22Rv1 (cell line): ENCODE data around the gene CD79B.

Source experiments
- H3K27ac ChIP-seq: fragments of 450-650 bp; 2 replicates; pipeline ENCODE4 v1.5.1; 2017
- ZFX ChIP-seq: fragments of 450-650 bp; IDR thresholded peaks from 2 replicates; pipeline ENCODE4 v1.6.1; 2017; ENCODE audit warnings: antibody characterized with exemption, borderline replicate concordance
- TF ChIP-seq, protein P1 (sequence below): fragments of 450-650 bp; IDR thresholded peaks from 2 replicates; pipeline ENCODE4 v1.5.1; 2017; ENCODE audit warnings: mild to moderate bottlenecking

CD79B gene

DNA sequence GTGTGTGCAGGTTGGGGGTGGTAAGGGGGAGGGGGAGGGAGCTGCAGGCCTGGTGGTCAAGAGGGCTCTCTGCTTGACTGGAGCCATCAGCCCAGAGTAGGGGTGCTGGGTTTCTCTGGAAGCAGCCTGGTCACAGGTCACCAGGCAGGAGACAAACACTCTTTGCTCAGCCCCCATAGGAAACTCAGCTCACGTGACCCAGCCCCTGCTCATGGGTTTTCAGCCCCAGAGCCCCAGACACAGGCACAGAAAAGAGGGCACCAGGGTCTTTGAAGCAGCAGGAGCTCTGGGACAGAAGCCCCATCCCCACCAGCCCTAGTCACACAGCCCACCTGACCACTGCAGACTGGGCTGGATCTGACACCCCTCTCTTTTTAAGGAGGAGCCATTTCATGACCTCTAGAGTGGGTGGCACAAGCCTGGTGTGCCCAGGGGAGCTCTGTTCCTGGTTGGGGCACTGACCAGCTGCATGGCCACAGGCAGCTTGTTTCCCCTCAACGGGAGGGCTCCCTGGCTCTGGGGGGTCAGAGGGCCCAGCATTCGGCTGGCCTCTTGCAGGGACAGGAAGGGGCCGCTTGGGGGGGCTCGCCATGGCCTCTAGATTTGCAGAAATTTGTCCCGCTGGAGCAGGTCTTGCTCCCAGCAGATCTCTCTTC lies 13.8 kb upstream of the CD79B start:
- no peak overlapping the region for H3K27ac ChIP-seq
- TF ChIP-seq, protein P1, sequence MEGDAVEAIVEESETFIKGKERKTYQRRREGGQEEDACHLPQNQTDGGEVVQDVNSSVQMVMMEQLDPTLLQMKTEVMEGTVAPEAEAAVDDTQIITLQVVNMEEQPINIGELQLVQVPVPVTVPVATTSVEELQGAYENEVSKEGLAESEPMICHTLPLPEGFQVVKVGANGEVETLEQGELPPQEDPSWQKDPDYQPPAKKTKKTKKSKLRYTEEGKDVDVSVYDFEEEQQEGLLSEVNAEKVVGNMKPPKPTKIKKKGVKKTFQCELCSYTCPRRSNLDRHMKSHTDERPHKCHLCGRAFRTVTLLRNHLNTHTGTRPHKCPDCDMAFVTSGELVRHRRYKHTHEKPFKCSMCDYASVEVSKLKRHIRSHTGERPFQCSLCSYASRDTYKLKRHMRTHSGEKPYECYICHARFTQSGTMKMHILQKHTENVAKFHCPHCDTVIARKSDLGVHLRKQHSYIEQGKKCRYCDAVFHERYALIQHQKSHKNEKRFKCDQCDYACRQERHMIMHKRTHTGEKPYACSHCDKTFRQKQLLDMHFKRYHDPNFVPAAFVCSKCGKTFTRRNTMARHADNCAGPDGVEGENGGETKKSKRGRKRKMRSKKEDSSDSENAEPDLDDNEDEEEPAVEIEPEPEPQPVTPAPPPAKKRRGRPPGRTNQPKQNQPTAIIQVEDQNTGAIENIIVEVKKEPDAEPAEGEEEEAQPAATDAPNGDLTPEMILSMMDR, result no peak
- no peak for TF ChIP-seq ZFX

DNA sequence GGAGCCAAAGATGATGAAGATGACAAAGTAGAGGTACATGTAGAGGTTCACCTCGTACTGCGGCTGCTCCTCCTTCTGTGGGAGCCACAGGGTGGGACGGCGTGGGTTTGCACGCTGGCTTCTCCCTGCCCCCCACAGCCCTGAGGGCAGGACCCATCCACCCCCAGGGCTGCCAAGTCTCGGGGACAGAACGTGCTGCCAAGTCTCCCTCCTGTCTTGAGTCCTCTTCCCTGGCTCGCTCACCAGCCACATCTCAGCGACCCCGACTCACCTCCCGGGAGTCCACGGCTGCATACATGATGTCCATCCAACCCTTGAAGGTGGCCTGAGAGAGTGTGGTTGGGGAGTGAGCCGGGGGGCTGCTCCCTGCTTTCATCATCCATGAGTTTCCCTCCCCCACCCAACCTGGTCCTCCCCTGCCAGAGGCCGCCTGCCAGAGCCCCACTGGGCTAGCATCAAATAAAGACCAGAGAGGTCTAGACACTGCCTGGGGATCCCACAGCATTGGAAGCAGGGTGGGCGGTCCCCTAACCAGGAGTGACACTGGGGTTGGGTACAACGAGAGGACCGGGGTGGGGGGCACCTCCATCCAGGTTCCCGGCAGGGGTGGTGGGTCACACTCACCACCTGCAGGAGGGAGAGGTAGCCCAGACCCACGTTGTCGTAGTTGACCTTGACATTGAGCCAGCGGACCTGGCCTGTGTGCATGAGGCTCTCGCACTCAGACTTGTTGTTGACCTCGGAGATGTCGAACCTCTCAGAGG lies 12.8 kb upstream of the CD79B start:
- no peak for TF ChIP-seq ZFX
- TF ChIP-seq, protein P1, result no peak
- no peak overlapping the region for H3K27ac ChIP-seq

DNA sequence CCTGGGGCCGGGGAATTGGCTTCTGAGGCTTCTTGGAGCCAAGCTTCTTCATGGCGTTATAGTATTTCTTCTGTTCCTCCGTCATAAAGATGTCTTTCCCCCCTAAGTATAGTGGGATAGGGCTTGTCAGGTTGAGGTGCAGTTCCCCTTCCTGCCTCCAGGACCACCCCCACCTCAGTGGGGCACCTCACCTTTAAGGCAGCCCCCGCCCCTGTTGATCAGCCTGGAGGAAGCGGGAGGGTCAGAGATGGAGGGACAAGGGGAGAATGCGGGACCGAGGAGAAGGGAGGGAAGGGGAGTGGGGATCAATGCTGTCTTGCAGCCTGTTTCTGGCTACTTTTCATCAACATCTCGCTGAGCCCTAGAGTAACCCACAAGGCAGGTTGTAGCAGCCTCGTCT lies 11.6 kb upstream of the CD79B start:
- H3K27ac ChIP-seq, result no peak overlapping the region

DNA sequence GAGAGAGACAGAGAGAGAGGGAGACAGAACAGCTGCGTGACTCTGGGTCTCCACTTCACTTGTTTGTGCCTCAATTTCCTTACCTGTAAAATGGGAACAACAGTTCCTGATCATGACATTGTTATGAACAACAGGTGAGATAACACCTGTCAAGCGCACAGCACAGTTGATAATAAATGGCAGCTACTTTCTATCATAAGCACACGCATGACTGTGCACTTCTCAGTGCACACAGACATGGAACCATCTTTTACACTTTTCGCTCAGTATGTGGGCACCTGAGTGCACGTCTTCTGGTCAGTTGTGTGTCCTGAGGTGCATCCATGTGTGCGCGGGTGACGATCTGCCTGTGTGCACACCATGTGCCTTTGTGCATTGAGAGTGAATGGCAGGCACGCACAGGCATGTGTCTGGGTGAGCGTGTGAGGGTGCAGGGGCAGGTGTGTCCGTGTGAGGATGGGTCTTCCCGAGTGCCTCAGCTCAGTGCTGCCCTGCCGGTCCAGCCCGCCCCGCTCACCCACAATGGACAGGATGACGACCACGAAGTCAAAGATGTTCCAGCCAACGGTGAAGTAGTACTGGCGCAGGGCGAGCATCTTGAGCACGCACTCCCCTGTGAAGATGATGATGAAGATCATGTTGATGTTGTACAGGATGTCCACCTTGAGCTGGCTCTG lies 10.3 kb upstream of the CD79B start:
- H3K27ac ChIP-seq, result no peak overlapping the region

More for the DNA sequence above, 11.6 kb upstream of the CD79B start:
- TF ChIP-seq ZFX, result no peak
- TF ChIP-seq, protein P1, result no peak

DNA sequence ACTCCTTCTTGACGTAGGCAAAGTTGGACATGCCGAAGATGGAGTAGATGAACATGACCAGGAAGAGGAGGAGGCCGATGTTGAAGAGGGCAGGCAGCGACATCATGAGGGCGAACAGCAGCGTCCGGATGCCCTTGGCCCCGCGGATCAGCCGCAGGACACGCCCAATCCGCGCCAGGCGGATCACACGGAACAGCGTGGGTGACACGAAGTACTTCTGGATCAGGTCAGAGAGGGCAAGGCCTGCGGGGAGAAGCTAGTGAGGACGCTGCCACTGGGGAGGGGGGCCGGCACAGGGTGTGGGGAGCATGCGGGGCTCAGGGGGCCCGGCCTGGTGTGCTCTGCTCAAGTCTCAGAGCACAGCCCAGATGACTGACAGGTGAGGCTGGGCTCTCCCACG lies 9.6 kb upstream of the CD79B start:
- TF ChIP-seq, protein P1, result no peak
- no peak for TF ChIP-seq ZFX
- no peak overlapping the region for H3K27ac ChIP-seq

More for the DNA sequence above, 10.3 kb upstream of the CD79B start:
- TF ChIP-seq ZFX, result no peak
- TF ChIP-seq, protein P1, result no peak

DNA sequence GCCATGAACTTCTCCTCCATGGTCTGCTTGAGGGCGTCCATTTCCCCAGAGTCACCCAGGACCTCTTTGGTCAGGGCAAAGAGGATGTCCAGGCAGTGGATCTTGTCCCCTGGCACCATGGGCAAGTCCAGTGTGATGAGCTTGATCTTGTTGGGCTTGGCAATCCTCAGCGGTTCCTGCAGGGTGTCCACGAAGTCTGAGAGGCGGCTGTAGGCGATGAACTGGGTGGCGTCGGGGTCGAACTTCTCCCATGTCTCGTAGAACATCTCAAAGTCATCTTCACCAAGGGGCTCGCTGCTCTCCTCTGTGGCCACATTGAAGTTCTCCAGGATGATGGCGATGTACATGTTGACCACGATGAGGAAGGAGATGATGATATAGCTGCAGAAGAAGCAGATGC lies 9.0 kb upstream of the CD79B start:
- TF ChIP-seq, protein P1, result no peak
- no peak for TF ChIP-seq ZFX

DNA sequence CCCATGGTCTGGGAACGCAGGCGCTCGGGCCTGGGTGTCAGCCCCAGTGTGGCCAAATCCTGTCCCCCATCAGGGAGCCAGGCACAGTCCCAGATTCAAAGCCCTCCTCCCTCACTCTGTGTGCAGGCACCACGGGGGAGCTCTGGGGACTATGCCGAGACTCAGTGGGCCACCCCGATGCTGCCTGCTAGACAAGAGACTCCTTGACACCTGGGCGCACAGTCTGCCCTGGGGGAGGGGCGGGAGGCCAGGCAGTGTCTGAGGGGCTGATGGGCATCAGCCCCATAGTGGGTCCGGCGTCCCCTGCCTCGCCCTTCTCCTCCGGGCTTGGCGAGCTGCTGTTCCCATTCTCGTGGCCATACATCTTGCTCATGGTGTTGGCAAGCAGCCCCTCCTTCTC lies 8.5 kb upstream of the CD79B start:
- no peak overlapping the region for H3K27ac ChIP-seq
- no peak for TF ChIP-seq ZFX
- TF ChIP-seq, protein P1, result no peak

More for the DNA sequence above, 9.0 kb upstream of the CD79B start:
- H3K27ac ChIP-seq, result no peak overlapping the region
